Neural cell (in vitro differentiated cells): ENCODE measurements around the gene UNC119B.

Source experiments
- EP300 ChIP-seq: fragments of 450-650 bp; conservative IDR thresholded peaks from 2 replicates; pipeline ENCODE4 v1.6.1; 2014; ENCODE audit warnings: antibody characterized with exemption, mild to moderate bottlenecking, moderate library complexity; ENCODE audit not compliant: poor library complexity, severe bottlenecking
- TF ChIP-seq, protein P1 (sequence below): fragments of 450-650 bp; IDR thresholded peaks from 2 replicates; pipeline ENCODE4 v1.5.1; 2014; ENCODE audit warnings: antibody characterized with exemption, mild to moderate bottlenecking, moderate library complexity; ENCODE audit not compliant: poor library complexity, severe bottlenecking

DNA sequence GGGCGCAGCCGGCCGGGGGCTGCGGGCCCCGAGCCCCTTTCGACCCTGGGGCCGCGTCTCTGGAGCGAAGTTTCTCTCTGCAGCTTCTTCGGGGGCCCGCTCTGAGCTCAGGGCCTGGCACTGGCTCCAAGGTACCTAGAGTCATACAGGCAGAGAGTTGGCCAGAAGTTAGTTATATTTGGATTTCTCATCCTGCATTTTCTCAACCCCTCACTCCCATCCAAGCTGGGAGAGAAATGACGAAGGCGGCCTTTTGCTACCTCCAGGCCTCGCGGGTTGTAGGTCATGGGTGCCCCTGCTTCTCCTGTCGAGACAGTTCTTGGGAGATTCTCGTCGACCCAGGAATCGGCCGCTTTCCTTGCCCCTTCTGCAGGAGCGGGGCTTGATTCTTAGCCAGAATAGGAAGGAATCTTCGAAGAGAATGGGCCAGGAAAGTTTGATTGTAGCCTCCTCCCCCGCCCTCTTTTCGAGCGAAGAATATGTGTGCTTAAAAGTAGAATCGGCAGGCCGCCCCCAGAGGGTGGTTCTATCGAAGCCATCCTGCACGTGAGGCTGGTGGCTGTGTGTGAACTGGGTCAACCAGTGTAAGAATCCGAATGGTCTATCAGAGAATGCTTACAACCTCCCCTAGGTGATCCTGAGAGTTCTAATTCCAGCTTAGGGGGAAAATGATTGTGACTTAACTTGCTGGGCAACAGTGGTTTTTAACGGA lies 22.5 kb upstream of the UNC119B start:
- TF ChIP-seq, protein P1, sequence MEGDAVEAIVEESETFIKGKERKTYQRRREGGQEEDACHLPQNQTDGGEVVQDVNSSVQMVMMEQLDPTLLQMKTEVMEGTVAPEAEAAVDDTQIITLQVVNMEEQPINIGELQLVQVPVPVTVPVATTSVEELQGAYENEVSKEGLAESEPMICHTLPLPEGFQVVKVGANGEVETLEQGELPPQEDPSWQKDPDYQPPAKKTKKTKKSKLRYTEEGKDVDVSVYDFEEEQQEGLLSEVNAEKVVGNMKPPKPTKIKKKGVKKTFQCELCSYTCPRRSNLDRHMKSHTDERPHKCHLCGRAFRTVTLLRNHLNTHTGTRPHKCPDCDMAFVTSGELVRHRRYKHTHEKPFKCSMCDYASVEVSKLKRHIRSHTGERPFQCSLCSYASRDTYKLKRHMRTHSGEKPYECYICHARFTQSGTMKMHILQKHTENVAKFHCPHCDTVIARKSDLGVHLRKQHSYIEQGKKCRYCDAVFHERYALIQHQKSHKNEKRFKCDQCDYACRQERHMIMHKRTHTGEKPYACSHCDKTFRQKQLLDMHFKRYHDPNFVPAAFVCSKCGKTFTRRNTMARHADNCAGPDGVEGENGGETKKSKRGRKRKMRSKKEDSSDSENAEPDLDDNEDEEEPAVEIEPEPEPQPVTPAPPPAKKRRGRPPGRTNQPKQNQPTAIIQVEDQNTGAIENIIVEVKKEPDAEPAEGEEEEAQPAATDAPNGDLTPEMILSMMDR = no peak
- no peak for TF ChIP-seq EP300
